Loucy (cell line): ENCODE results near the gene PARD3B.

Experiments
- H2AFZ ChIP-seq: fragments of 200-600 bp; sonication (generic); 2 replicates; pipeline ENCODE4 v1.6.0; 2016; ENCODE audit warnings: antibody characterized with exemption, mild to moderate bottlenecking, low read length, moderate library complexity
- H3F3A ChIP-seq: fragments of 200-600 bp; 2 replicates; pipeline ENCODE4 v1.6.0; 2016; ENCODE audit warnings: antibody characterized with exemption, low read depth, mild to moderate bottlenecking
- H3K27me3 ChIP-seq: fragments of 200-600 bp; sonication (generic); 2 replicates; pipeline ENCODE4 v1.6.1; 2014; ENCODE audit warnings: low read length, mild to moderate bottlenecking; ENCODE audit not compliant: insufficient read depth, poor library complexity, severe bottlenecking
- H3K36me3 ChIP-seq: fragments of 200-600 bp; sonication (generic); 2 replicates; pipeline ENCODE4 v1.6.1; 2016; ENCODE audit warnings: low read length; ENCODE audit not compliant: insufficient read depth
- H3K4me1 ChIP-seq: fragments of 200-600 bp; sonication (generic); 2 replicates; pipeline ENCODE4 v1.5.1; 2014; ENCODE audit warnings: low read length, mild to moderate bottlenecking; ENCODE audit not compliant: insufficient read depth, poor library complexity, severe bottlenecking
- H3K4me2 ChIP-seq: fragments of 200-600 bp; sonication (generic); 2 replicates; pipeline ENCODE4 v1.6.0; 2014; ENCODE audit warnings: antibody characterized with exemption, low read length, low read depth, mild to moderate bottlenecking; ENCODE audit not compliant: poor library complexity, severe bottlenecking
- H3K4me3 ChIP-seq: fragments of 200-600 bp; sonication (generic); 2 replicates; pipeline ENCODE4 v1.5.1; 2014; ENCODE audit warnings: low read length, mild to moderate bottlenecking, mixed read lengths; ENCODE audit not compliant: poor library complexity, severe bottlenecking
- H3K79me2 ChIP-seq: fragments of 200-600 bp; sonication (generic); 2 replicates; pipeline ENCODE4 v1.6.1; 2014; ENCODE audit warnings: low read length; ENCODE audit not compliant: insufficient read depth
- H3K9ac ChIP-seq: fragments of 200-600 bp; sonication (generic); 2 replicates; pipeline ENCODE4 v1.6.0; 2014; ENCODE audit warnings: mild to moderate bottlenecking, low read depth, low read length, moderate library complexity; ENCODE audit not compliant: poor library complexity, severe bottlenecking
- H3K9me2 ChIP-seq: fragments of 200-600 bp; sonication (generic); replicated peaks from 2 replicates; pipeline ENCODE4 v1.6.1; 2016; ENCODE audit warnings: low read depth, low read length, mixed read lengths
- H3K9me3 ChIP-seq: fragments of 200-600 bp; sonication (generic); 2 replicates; pipeline ENCODE4 v1.6.1; 2014; ENCODE audit warnings: mild to moderate bottlenecking, antibody characterized with exemption, low read length, low read depth; ENCODE audit not compliant: insufficient read depth
- H4K20me1 ChIP-seq: fragments of 200-600 bp; sonication (generic); 2 replicates; pipeline ENCODE4 v1.6.0; 2014; ENCODE audit warnings: antibody characterized with exemption, low read length, mild to moderate bottlenecking; ENCODE audit not compliant: insufficient read depth, poor library complexity, severe bottlenecking
- EZH2phosphoT487 ChIP-seq: fragments of 200-600 bp; IDR thresholded peaks from 2 replicates; pipeline ENCODE4 v1.6.1; 2018; ENCODE audit warnings: antibody characterized with exemption, mild to moderate bottlenecking, moderate library complexity, borderline replicate concordance
- TF ChIP-seq, protein P1 (sequence below): fragments of 200-600 bp; sonication (generic); conservative IDR thresholded peaks from 2 replicates; pipeline ENCODE4 v1.5.1; 2014; ENCODE audit warnings: mild to moderate bottlenecking, antibody characterized with exemption, low read length

The PARD3B gene

GRCh38 chr2:204795156-204795555, 249.9 kb downstream of the PARD3B start:
- Histone ChIP-seq H3K9me3 (no peaks in the 10 kb centered on the region), H3K79me2 (no peaks in the 10 kb centered on the region), H3F3A (no peaks in the 10 kb centered on the region), H2AFZ (no peak overlapping the region), H3K9ac (no peak overlapping the region), H3K4me3 (no peak overlapping the region), H3K9me2 (no peaks in the 10 kb centered on the region), H3K4me2 (no peak overlapping the region), H3K36me3 (no peaks in the 10 kb centered on the region), H3K4me1 (no peaks in the 10 kb centered on the region), H4K20me1 (no peaks in the 10 kb centered on the region), H3K27me3 (no peaks in the 10 kb centered on the region)
- TF ChIP-seq EZH2phosphoT487: no peak
- TF ChIP-seq, protein P1, sequence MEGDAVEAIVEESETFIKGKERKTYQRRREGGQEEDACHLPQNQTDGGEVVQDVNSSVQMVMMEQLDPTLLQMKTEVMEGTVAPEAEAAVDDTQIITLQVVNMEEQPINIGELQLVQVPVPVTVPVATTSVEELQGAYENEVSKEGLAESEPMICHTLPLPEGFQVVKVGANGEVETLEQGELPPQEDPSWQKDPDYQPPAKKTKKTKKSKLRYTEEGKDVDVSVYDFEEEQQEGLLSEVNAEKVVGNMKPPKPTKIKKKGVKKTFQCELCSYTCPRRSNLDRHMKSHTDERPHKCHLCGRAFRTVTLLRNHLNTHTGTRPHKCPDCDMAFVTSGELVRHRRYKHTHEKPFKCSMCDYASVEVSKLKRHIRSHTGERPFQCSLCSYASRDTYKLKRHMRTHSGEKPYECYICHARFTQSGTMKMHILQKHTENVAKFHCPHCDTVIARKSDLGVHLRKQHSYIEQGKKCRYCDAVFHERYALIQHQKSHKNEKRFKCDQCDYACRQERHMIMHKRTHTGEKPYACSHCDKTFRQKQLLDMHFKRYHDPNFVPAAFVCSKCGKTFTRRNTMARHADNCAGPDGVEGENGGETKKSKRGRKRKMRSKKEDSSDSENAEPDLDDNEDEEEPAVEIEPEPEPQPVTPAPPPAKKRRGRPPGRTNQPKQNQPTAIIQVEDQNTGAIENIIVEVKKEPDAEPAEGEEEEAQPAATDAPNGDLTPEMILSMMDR: no peak

DNA sequence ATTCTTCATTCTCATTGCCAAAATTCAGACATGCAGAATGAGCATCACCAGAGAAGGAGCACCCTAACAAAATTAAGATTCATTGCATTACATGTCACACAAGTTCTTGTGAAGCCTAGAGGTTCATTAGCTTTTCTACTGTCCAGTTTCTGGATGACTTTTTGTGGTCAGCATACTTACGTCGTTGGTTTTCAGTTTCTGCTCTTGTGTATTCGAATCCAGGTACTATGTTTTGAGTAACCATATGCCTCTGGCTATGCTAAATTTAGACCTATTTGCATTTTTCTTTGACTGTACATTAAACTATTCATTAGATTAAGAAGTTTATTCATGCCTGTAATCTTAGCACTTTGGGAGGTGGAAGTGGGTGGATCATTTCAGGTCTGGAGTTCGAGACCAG, 251.3 kb downstream of the PARD3B start:
- Histone ChIP-seq H3K9me2 (no peaks in the 10 kb centered on the region), H3K36me3 (no peaks in the 10 kb centered on the region), H3K9ac (no peak overlapping the region), H3K9me3 (no peaks in the 10 kb centered on the region), H3K4me3 (no peak overlapping the region), H4K20me1 (no peaks in the 10 kb centered on the region), H3F3A (no peaks in the 10 kb centered on the region), H3K79me2 (no peaks in the 10 kb centered on the region), H3K4me2 (no peak overlapping the region), H2AFZ (no peak overlapping the region), H3K4me1 (no peaks in the 10 kb centered on the region), H3K27me3 (no peaks in the 10 kb centered on the region)
- TF ChIP-seq, protein P1: no peak
- TF ChIP-seq EZH2phosphoT487: no peak

DNA sequence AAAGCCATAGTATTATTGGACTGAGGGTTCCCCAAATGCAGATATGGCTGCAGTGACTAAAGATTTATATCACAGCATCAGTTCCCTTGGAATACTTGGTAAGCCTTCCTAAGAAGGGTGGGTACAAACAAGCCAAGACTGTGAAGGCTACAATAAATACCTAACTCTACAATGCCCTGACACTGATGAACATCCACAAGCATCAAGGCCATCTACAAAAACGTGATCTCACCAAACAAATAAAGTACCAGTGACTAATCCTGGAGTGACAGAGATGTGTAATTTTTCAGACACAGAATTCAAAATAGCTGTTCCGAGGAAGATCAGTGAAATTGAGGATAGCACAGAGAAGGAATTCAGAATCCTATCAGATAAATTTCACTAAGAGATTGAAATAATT, 254.5 kb downstream of the PARD3B start:
- Histone ChIP-seq H2AFZ (no peak overlapping the region), H3K4me2 (no peak overlapping the region), H3K27me3 (no peaks in the 10 kb centered on the region), H3K36me3 (no peaks in the 10 kb centered on the region), H3K9ac (no peak overlapping the region), H4K20me1 (no peaks in the 10 kb centered on the region), H3F3A (no peaks in the 10 kb centered on the region), H3K9me3 (no peaks in the 10 kb centered on the region), H3K4me3 (no peak overlapping the region), H3K4me1 (peaks cover 6% of the 10 kb centered on the region), H3K79me2 (no peaks in the 10 kb centered on the region), H3K9me2 (no peaks in the 10 kb centered on the region)
- TF ChIP-seq, protein P1: no peak
- TF ChIP-seq EZH2phosphoT487: no peak
